Fibroblast of gingiva (primary cell): ENCODE measurements around the gene MAP4K4.
A peak's percentile ranks its signal among the peaks of the same experiment; 100 is the strongest.
"Not testable (repeated sequence)": the region's sequence is repeated elsewhere in the genome, so short reads cannot be mapped to it uniquely, and the experiment has no call there.

Source experiments
- DNase-seq: peaks from one replicate; pipeline ENCODE4 v3.0.0-alpha.2; 2011; ENCODE audit warnings: low read depth

The MAP4K4 gene

GRCh38 chr2:101905746-101906336 is 208.3 kb downstream of the MAP4K4 start:
- no peak for DNase-seq

GRCh38 chr2:101909760-101910159 is 212.3 kb downstream of the MAP4K4 start:
- no peak for DNase-seq

- no peak for DNase-seq
Measured at GRCh38 chr2:101912545-101912944, 215.0 kb downstream of the MAP4K4 start.

- no peak for DNase-seq
Measured at GRCh38 chr2:101921319-101921952, 223.9 kb downstream of the MAP4K4 start.

- no peak for DNase-seq
Measured at GRCh38 chr2:101921953-101922325, 224.4 kb downstream of the MAP4K4 start.

- not testable (repeated sequence) for DNase-seq
Measured at GRCh38 chr2:101924311-101924710, 226.8 kb downstream of the MAP4K4 start.

GRCh38 chr2:101930019-101930418 is 232.5 kb downstream of the MAP4K4 start:
- no peak for DNase-seq

GRCh38 chr2:101930847-101931246 is 233.3 kb downstream of the MAP4K4 start:
- DNase-seq: no peak

GRCh38 chr2:101931402-101931801 is 233.9 kb downstream of the MAP4K4 start:
- DNase-seq: no peak

- not testable (repeated sequence) for DNase-seq
Measured at GRCh38 chr2:101935764-101936163, 238.3 kb downstream of the MAP4K4 start.

GRCh38 chr2:101942851-101943250 is 245.3 kb downstream of the MAP4K4 start:
- DNase-seq: peak; percentile 13
